Esophagus (tissue), 2 donors: ENCODE results near the gene LRFN4. TPM values are rescaled to one million over a fixed set of nuclear protein-coding genes. Genes with fewer than 3 reads are reported as not detected.

Experiments used
- H3K27ac ChIP-seq, 2 donors: one replicate each; pipeline ENCODE4 v1.5.1; 2013; ENCODE audit warnings: low read depth in 2 of 2, mild to moderate bottlenecking in 2 of 2, inconsistent platforms in 1 of 2, low read length in 1 of 2, moderate library complexity in 1 of 2
- H3K27me3 ChIP-seq, 2 donors: one replicate each; pipeline ENCODE4 v1.6.1; 2013; ENCODE audit warnings: low read length in 2 of 2, control low read depth in 1 of 2, mild to moderate bottlenecking in 1 of 2; ENCODE audit not compliant: insufficient read depth in 2 of 2, control insufficient read depth in 1 of 2
- H3K36me3 ChIP-seq, 2 donors: one replicate each; pipeline ENCODE4 v1.6.1; 2013; ENCODE audit warnings: low read length in 1 of 2; ENCODE audit not compliant: control insufficient read depth in 2 of 2, insufficient read depth in 2 of 2
- H3K4me1 ChIP-seq, 2 donors: one replicate each; pipeline ENCODE4 v1.6.1; 2013; ENCODE audit warnings: low read length in 1 of 2; ENCODE audit not compliant: control insufficient read depth in 2 of 2, insufficient read depth in 2 of 2
- H3K4me3 ChIP-seq, 2 donors: one replicate each; pipeline ENCODE4 v1.5.1; 2013; ENCODE audit warnings: low read length in 2 of 2, mild to moderate bottlenecking in 2 of 2, low read depth in 1 of 2, moderate library complexity in 1 of 2
- H3K9me3 ChIP-seq, 2 donors: one replicate each; pipeline ENCODE4 v1.6.1; 2013; ENCODE audit warnings: mild to moderate bottlenecking in 2 of 2, low read depth in 1 of 2, low read length in 1 of 2, moderate library complexity in 1 of 2; ENCODE audit not compliant: control insufficient read depth in 2 of 2, insufficient read depth in 1 of 2
- WGBS, 2 donors: extraction: QIAGEN DNeasy Blood & Tissue Kit; methylation state at CpG; one replicate each; pipeline ENCODE4 v1.1.7; 2013; 5-methylcytosine and 5-hydroxymethylcytosine counted together
- polyA plus RNA-seq, 2 donors: library from polyadenylated mRNA; stranded (reverse); fragments of 200-250 nt; gene quantifications; one replicate each; pipeline ENCODE4 v1.2.3, GENCODE V29; 2013
- donor health status: healthy with polysubstance abuse.
- donor health status: Bipolar disorder and iron deficiency.

The LRFN4 gene
- polyA plus RNA-seq, 2 donors: 5.4 to 9.3 TPM

- Histone ChIP-seq H3K27ac (no peak overlapping the region), H3K36me3 (no peaks in the 10 kb centered on the region)
- 82 to 85% methylated on average over 4 of the region's 4 CpGs for WGBS, 2 donors
Measured at GRCh38 chr11:66885469-66885868, 28.6 kb downstream of the LRFN4 start.

GRCh38 chr11:66885950-66886440 is 29.1 kb downstream of the LRFN4 start:
- no peak overlapping the region for H3K27ac ChIP-seq
- no peaks in the 10 kb centered on the region for H3K36me3 ChIP-seq
- WGBS, 2 donors: 72 to 77% methylated on average over 11 of the region's 11 CpGs
- H3K27me3 ChIP-seq: no peaks in the 10 kb centered on the region
- no peak overlapping the region for H3K4me3 ChIP-seq
- peaks cover 3 to 18% of the 10 kb centered on the region in 2 donors for H3K4me1 ChIP-seq
- no peaks in the 10 kb centered on the region for H3K9me3 ChIP-seq

More at GRCh38 chr11:66885469-66885868, 28.6 kb downstream of the LRFN4 start:
- H3K27me3 ChIP-seq: no peaks in the 10 kb centered on the region
- H3K4me1 ChIP-seq: peaks cover 3 to 22% of the 10 kb centered on the region in 2 donors
- no peaks in the 10 kb centered on the region for H3K9me3 ChIP-seq
- no peak overlapping the region for H3K4me3 ChIP-seq

- no peaks in the 10 kb centered on the region for H3K36me3 ChIP-seq
- no peak overlapping the region for H3K4me3 ChIP-seq
- no peaks in the 10 kb centered on the region for H3K27me3 ChIP-seq
- 81 to 82% methylated on average over 15 of the region's 15 CpGs for WGBS, 2 donors
- H3K27ac ChIP-seq: no peak overlapping the region
- H3K9me3 ChIP-seq: no peaks in the 10 kb centered on the region
- H3K4me1 ChIP-seq: peaks cover 3 to 13% of the 10 kb centered on the region in 2 donors
Measured at GRCh38 chr11:66886671-66887221, 29.9 kb downstream of the LRFN4 start.

- no peaks in the 10 kb centered on the region for H3K9me3 ChIP-seq
- H3K4me1 ChIP-seq: peaks cover 3 to 9% of the 10 kb centered on the region in 2 donors
- H3K27me3 ChIP-seq: no peaks in the 10 kb centered on the region
- H3K27ac ChIP-seq: no peak overlapping the region
- no peaks in the 10 kb centered on the region for H3K36me3 ChIP-seq
- H3K4me3 ChIP-seq: no peak overlapping the region
- 80 to 82% methylated on average over 11 of the region's 11 CpGs for WGBS, 2 donors
Measured at GRCh38 chr11:66887526-66887925, 30.7 kb downstream of the LRFN4 start.

- no peak overlapping the region for H3K27ac ChIP-seq
- no peak overlapping the region for H3K4me3 ChIP-seq
- peaks cover 0 to 2% of the 10 kb centered on the region in 2 donors for H3K4me1 ChIP-seq
- no peaks in the 10 kb centered on the region for H3K9me3 ChIP-seq
- no peaks in the 10 kb centered on the region for H3K36me3 ChIP-seq
- H3K27me3 ChIP-seq: no peaks in the 10 kb centered on the region
- 81% methylated on average over 10 of the region's 10 CpGs for WGBS, 2 donors
Measured at GRCh38 chr11:66888282-66888681, 31.4 kb downstream of the LRFN4 start.

GRCh38 chr11:66889960-66890359 is 33.1 kb downstream of the LRFN4 start:
- H3K27me3 ChIP-seq: no peaks in the 10 kb centered on the region
- H3K36me3 ChIP-seq: no peaks in the 10 kb centered on the region
- H3K4me1 ChIP-seq: no peaks in the 10 kb centered on the region
- 78 to 82% methylated on average over 8 of the region's 8 CpGs for WGBS, 2 donors
- H3K4me3 ChIP-seq: no peak overlapping the region
- no peak overlapping the region for H3K27ac ChIP-seq
- no peaks in the 10 kb centered on the region for H3K9me3 ChIP-seq

GRCh38 chr11:66891851-66892660 is 35.2 kb downstream of the LRFN4 start:
- Histone ChIP-seq H3K9me3 (no peaks in the 10 kb centered on the region), H3K4me3 (no peak overlapping the region), H3K4me1 (no peaks in the 10 kb centered on the region), H3K27ac (peak overlapping the region; percentile 84 to 88), H3K27me3 (no peaks in the 10 kb centered on the region), H3K36me3 (no peaks in the 10 kb centered on the region)
- WGBS, 2 donors: 44 to 51% methylated on average over 14 of the region's 14 CpGs

GRCh38 chr11:66892911-66893310 is 36.0 kb downstream of the LRFN4 start:
- 51 to 57% methylated on average over 6 of the region's 6 CpGs for WGBS, 2 donors
- Histone ChIP-seq H3K4me1 (no peaks in the 10 kb centered on the region), H3K27ac (no peak overlapping the region), H3K36me3 (no peaks in the 10 kb centered on the region), H3K4me3 (no peak overlapping the region), H3K9me3 (no peaks in the 10 kb centered on the region), H3K27me3 (no peaks in the 10 kb centered on the region)

- peak overlapping the region in 1 of 2 donors; percentile 42 for H3K27ac ChIP-seq
- 51 to 57% methylated on average over 2 of the region's 2 CpGs for WGBS, 2 donors
Measured at GRCh38 chr11:66894141-66894540, 37.3 kb downstream of the LRFN4 start.

More at GRCh38 chr11:66894141-66894540, 37.3 kb downstream of the LRFN4 start:
- Histone ChIP-seq H3K9me3 (no peaks in the 10 kb centered on the region), H3K4me1 (no peaks in the 10 kb centered on the region), H3K36me3 (no peaks in the 10 kb centered on the region), H3K27me3 (no peaks in the 10 kb centered on the region), H3K4me3 (no peak overlapping the region)
